ENCODE results near the gene EDARADD. TPM values are rescaled to one million over a fixed set of nuclear protein-coding genes. Genes with fewer than 3 reads are reported as not detected.
"Not testable (repeated sequence)": the region's sequence is repeated elsewhere in the genome, so short reads cannot be mapped to it uniquely, and the experiment has no call there.

The EDARADD gene
- total RNA-seq, 1 donor from 2014 or later: 12.3 TPM

GRCh38 chr1:236502579-236502971 lies 108.5 kb downstream of the EDARADD start:
- H3K27me3 Mint-ChIP-seq: no peaks in the 10 kb centered on the region
- H3K9me3 Mint-ChIP-seq (ENCODE audit: low read depth): no peaks in the 10 kb centered on the region
- peak overlapping the region; percentile 97 for H3K27ac Mint-ChIP-seq
- TF ChIP-seq CTCF (IDR thresholded peaks at IDR 0.05; ENCODE audit: unreplicated experiment): no peak
- peaks cover 18% of the 10 kb centered on the region for H3K4me1 Mint-ChIP-seq (ENCODE audit: low read depth)
- peak overlapping the region; percentile 55 for H3K4me3 Mint-ChIP-seq (ENCODE audit: low read depth)
- no peak for DNase-seq (ENCODE audit: low spot score, unreplicated experiment)
- H3K36me3 Mint-ChIP-seq (ENCODE audit: insufficient read depth): no peaks in the 10 kb centered on the region

- TF ChIP-seq CTCF (IDR thresholded peaks at IDR 0.05; ENCODE audit: unreplicated experiment): no peak
- peak overlapping the region; percentile 97 for H3K27ac Mint-ChIP-seq
- H3K4me3 Mint-ChIP-seq (ENCODE audit: low read depth): peak overlapping the region; percentile 55
- no peaks in the 10 kb centered on the region for H3K36me3 Mint-ChIP-seq (ENCODE audit: insufficient read depth)
- DNase-seq (ENCODE audit: low spot score, unreplicated experiment): peak; percentile 12
- no peaks in the 10 kb centered on the region for H3K27me3 Mint-ChIP-seq
- H3K4me1 Mint-ChIP-seq (ENCODE audit: low read depth): peaks cover 18% of the 10 kb centered on the region
- no peaks in the 10 kb centered on the region for H3K9me3 Mint-ChIP-seq (ENCODE audit: low read depth)
These were observed 109.0 kb downstream of the EDARADD start for GRCh38 chr1:236502972-236503639.

- not testable (repeated sequence) for H3K36me3 Mint-ChIP-seq (ENCODE audit: insufficient read depth); DNase-seq (ENCODE audit: low spot score, unreplicated experiment); H3K9me3 Mint-ChIP-seq (ENCODE audit: low read depth); H3K27ac Mint-ChIP-seq; H3K27me3 Mint-ChIP-seq; H3K4me3 Mint-ChIP-seq (ENCODE audit: low read depth)
- peaks cover 24% of the 10 kb centered on the region for H3K4me1 Mint-ChIP-seq (ENCODE audit: low read depth)
These were observed 110.3 kb downstream of the EDARADD start for GRCh38 chr1:236504338-236504737.

GRCh38 chr1:236507022-236507700 lies 113.1 kb downstream of the EDARADD start:
- Mint-ChIP-seq H3K4me1 (ENCODE audit: low read depth) (peaks cover 34% of the 10 kb centered on the region), H3K27me3 (no peaks in the 10 kb centered on the region), H3K9me3 (ENCODE audit: low read depth) (no peaks in the 10 kb centered on the region), H3K36me3 (ENCODE audit: insufficient read depth) (no peaks in the 10 kb centered on the region), H3K4me3 (ENCODE audit: low read depth) (no peak overlapping the region), H3K27ac (no peak overlapping the region)
- DNase-seq (ENCODE audit: low spot score, unreplicated experiment): no peak
- no peak for TF ChIP-seq CTCF (IDR thresholded peaks at IDR 0.05; ENCODE audit: unreplicated experiment)

- TF ChIP-seq CTCF (IDR thresholded peaks at IDR 0.05; ENCODE audit: unreplicated experiment): no peak
- Mint-ChIP-seq H3K36me3 (ENCODE audit: insufficient read depth) (no peaks in the 10 kb centered on the region), H3K4me1 (ENCODE audit: low read depth) (peaks cover 26% of the 10 kb centered on the region), H3K27me3 (no peaks in the 10 kb centered on the region), H3K9me3 (ENCODE audit: low read depth) (no peaks in the 10 kb centered on the region), H3K27ac (no peak overlapping the region), H3K4me3 (ENCODE audit: low read depth) (no peak overlapping the region)
- DNase-seq (ENCODE audit: low spot score, unreplicated experiment): no peak
These were observed 114.5 kb downstream of the EDARADD start for GRCh38 chr1:236508593-236509027.

GRCh38 chr1:236509203-236509602 lies 115.1 kb downstream of the EDARADD start:
- Mint-ChIP-seq H3K27ac (no peak overlapping the region), H3K4me1 (ENCODE audit: low read depth) (peaks cover 26% of the 10 kb centered on the region), H3K4me3 (ENCODE audit: low read depth) (no peak overlapping the region), H3K9me3 (ENCODE audit: low read depth) (no peaks in the 10 kb centered on the region), H3K27me3 (no peaks in the 10 kb centered on the region), H3K36me3 (ENCODE audit: insufficient read depth) (no peaks in the 10 kb centered on the region)
- DNase-seq (ENCODE audit: low spot score, unreplicated experiment): no peak
- no peak for TF ChIP-seq CTCF (IDR thresholded peaks at IDR 0.05; ENCODE audit: unreplicated experiment)
